Heart right ventricle (tissue), 16 donors: ENCODE measurements around the gene MRPL53. TPM values are rescaled to one million over a fixed set of nuclear protein-coding genes. Genes with fewer than 3 reads are reported as not detected.

Experiments
- ATAC-seq, 8 donors: fragments of 200-7000 bp; cut with Tn5 transposase; one replicate each; pipeline ENCODE4 v1.9.1; 2020; ENCODE audit warnings: mild to moderate bottlenecking in 8 of 8, moderate library complexity in 8 of 8, moderate number of reproducible peaks in 1 of 8
- DNase-seq, 2 donors: peaks; one replicate each; pipeline ENCODE4 v3.0.0-alpha.2; 2020
- H3K27ac ChIP-seq, 10 donors: fragments of 200-600 bp; sonication (generic) in 2 of 10; one replicate each; pipeline versions ENCODE4 v1.5.0 to v1.8.0; 2020 to 2022; ENCODE audit warnings: mild to moderate bottlenecking in 3 of 10
- H3K27me3 ChIP-seq, 7 donors: fragments of 200-600 bp; one replicate each; pipeline ENCODE4 v1.8.0; 2021 to 2022; ENCODE audit warnings: mild to moderate bottlenecking in 2 of 7
- H3K36me3 ChIP-seq, 9 donors: fragments of 200-600 bp; sonication (generic) in 1 of 9; one replicate each; pipeline versions ENCODE4 v1.5.0 to v1.8.0; 2020 to 2022; ENCODE audit warnings: mild to moderate bottlenecking in 2 of 9
- H3K4me1 ChIP-seq, 9 donors: fragments of 200-600 bp; sonication (generic) in 1 of 9; one replicate each; pipeline versions ENCODE4 v1.5.0 to v1.8.0; 2020 to 2022; ENCODE audit warnings: mild to moderate bottlenecking in 4 of 9
- H3K4me3 ChIP-seq, 10 donors: fragments of 200-600 bp; sonication (generic) in 2 of 10; one replicate each; pipeline versions ENCODE4 v1.5.0 to v1.8.0; 2020 to 2022; ENCODE audit warnings: mild to moderate bottlenecking in 7 of 10, moderate library complexity in 2 of 10
- H3K9me3 ChIP-seq, 11 donors: fragments of 200-600 bp in 10 of 11; sonication (generic) in 2 of 11; one replicate each; pipeline versions ENCODE4 v1.5.0 to v1.8.0; 2013 to 2022; ENCODE audit warnings: mild to moderate bottlenecking in 2 of 11, control low read depth in 1 of 11, moderate library complexity in 1 of 11
- CTCF ChIP-seq, 9 donors: fragments of 200-600 bp; sonication (generic) in 2 of 9; IDR thresholded peaks; one replicate each; pipeline versions ENCODE4 v1.5.0 to v1.8.0; 2021 to 2022; ENCODE audit warnings: antibody characterized with exemption in 9 of 9, mild to moderate bottlenecking in 5 of 9, moderate library complexity in 1 of 9
- WGBS, 2 donors: extraction: QIAGEN DNeasy Blood & Tissue Kit; methylation state at CpG; one replicate each; pipeline ENCODE4 v1.1.7; 2013; ENCODE audit warnings: inconsistent platforms in 1 of 2; 5-methylcytosine and 5-hydroxymethylcytosine counted together
- intact Hi-C, 10 donors: fragments of 100-400 bp; cut with DNase I; formaldehyde crosslinking; loops; one replicate each; pipeline versions ENCODE4 v1.11.1 to v1.14.2; 2022
- long read RNA-seq, 3 donors: library from polyadenylated mRNA; unstranded; transcript quantifications; one replicate each; pipeline ENCODE4 v2.0.0, GENCODE V29; 2020 to 2021
- polyA plus RNA-seq, 2 donors: library from polyadenylated mRNA; stranded (reverse); fragments of 200-250 nt; gene quantifications; one replicate each; pipeline ENCODE4 v1.2.3, GENCODE V29; 2013
- total RNA-seq, 10 donors: library from RNA; stranded (reverse); fragmentation: NEBNext Ultra II Directional in 3 of 10; extraction: Animal tissue kit (Norgen Biotek cat#: 25700) in 3 of 10; gene quantifications; one replicate each; pipeline versions ENCODE4 v1.2.1 to v1.2.4, GENCODE V29; 2021 to 2023
- donor health status: Arrhythmogenic right ventricular cardiomyopathy.
- donor health status: ischemic (EF 13 %, LVEDD 7.1; RV severe dilation, severe dysfunction).
- donor health status: healthy with polysubstance abuse.
- donor health status: DM: no; HTN: yes; CAD: no.
- donor health status: DM: no; HTN: no; CAD: no.
- donor health status: ischemic (EF 25% LVEDD 6.9; RV normal size, moderate dysfunction).
- donor health status: ischemic (EF 25% LVEDD 5.7; RV mildly dilated, moderate dysfunction).
- donor health status: healthy.
- donor health status: DM: yes; HTN: yes; CAD: no.
- donor health status: Ischemic cardiomyopathy.
- donor health status: ischemic (EF 35%, LVEDD 5.7; RV mildly dilated, moderate dysfunction).
- donor health status: nonischemic (EF 11% LVEDD 7.7; RV severe dilation, severe dysfunction).
- donor health status: DM: yes; HTN: yes; CAD: no.
- donor health status: PGD.
- donor health status: ischemic (EF 29% LVEDD 5.4; RV normal size, mild dysfunction).
- donor health status: nonischemic (EF 23%, LVEDD 6.1; RV moderate dilation, normal function).

MRPL53 gene
- total RNA-seq (100 to 1,000 TPM; 136 to 188 (median 150) TPM), polyA plus RNA-seq (100 to 1,000 TPM in 1 of 2 donors, 10 to 100 TPM in 1; 92.3 to 123 TPM)
- long read RNA-seq, donor 1, transcript MRPL53-201 (3 exons, 1,162 nt): major isoform, 56 of 77 reads
- long read RNA-seq, donor 1, partial matches to known transcripts: 19 of 77 reads
- long read RNA-seq, donor 1, other reads (novel, unspliced or antisense): 0 of 77 reads
- long read RNA-seq, donor 2, transcript MRPL53-202 (2 exons, 386 nt): minor isoform, 8 of 132 reads
- long read RNA-seq, donor 2, transcript MRPL53-201 (3 exons, 1,162 nt): major isoform, 91 of 132 reads
- long read RNA-seq, donor 2, partial matches to known transcripts: 32 of 132 reads
- long read RNA-seq, donor 2, other reads (novel, unspliced or antisense): 0 of 132 reads
- long read RNA-seq, donor 3, transcript MRPL53-201 (3 exons, 1,162 nt): major isoform, 5 of 9 reads
- long read RNA-seq, donor 3, partial matches to known transcripts: 4 of 9 reads
- long read RNA-seq, donor 3, other reads (novel, unspliced or antisense): 0 of 9 reads

GRCh38 chr2:74472086-74472944 is at the start of gene MRPL53:
Gene MRPL53 (minus strand): TSS chr2:74472680. CDS start chr2:74472660, 20 bp downstream.
- WGBS, 2 donors: 1% methylated on average over 66 of the region's 66 CpGs
- intact Hi-C loops: loop anchor here in 2 of 10 donors (1.0 to 5.0 kb wide), 3 partner anchors 14 to 55 kb away; partner anchors contain the start of genes INO80B (in 1 of the 2) and WBP1 (in 1 of the 2)

GRCh38 chr2:74516650-74517049 is 44.2 kb upstream of the MRPL53 start:
- intact Hi-C loops: no loop called here
- DNase-seq (no peak), ATAC-seq (no peak)
- H3K27me3 ChIP-seq: peaks cover 51 to 98% (median 93%) of the 10 kb centered on the region in 7 donors
- peaks cover 8 to 34% (median 29%) of the 10 kb centered on the region in 9 donors for H3K4me1 ChIP-seq
- H3K9me3 ChIP-seq: no peaks in the 10 kb centered on the region
- no peaks in the 10 kb centered on the region for H3K36me3 ChIP-seq
- no peak for TF ChIP-seq CTCF (IDR thresholded peaks at IDR 0.05)
- no peak overlapping the region for H3K27ac ChIP-seq
- H3K4me3 ChIP-seq: peak overlapping the region in 8 of 10 donors; percentile 28 to 52 (median 46)
- WGBS, 2 donors: 58 to 61% methylated on average over 13 of the region's 13 CpGs

More at GRCh38 chr2:74472086-74472944, at the start of gene MRPL53:
- H3K4me3 ChIP-seq: peak within 1 kb of the TSS; percentile 46 to 87 (median 80)
- peak; percentile 91 to 98 (median 97) for ATAC-seq
- DNase-seq: peak; percentile 96
- no peaks in the 10 kb centered on the region for H3K27me3 ChIP-seq
- H3K9me3 ChIP-seq: no peaks in the 10 kb centered on the region
- peaks cover 5 to 36% (median 25%) of the 10 kb centered on the region in 9 donors for H3K4me1 ChIP-seq
- peaks cover 0 to 42% (median 13%) of the 10 kb centered on the region in 9 donors for H3K36me3 ChIP-seq
- TF ChIP-seq CTCF (IDR thresholded peaks at IDR 0.05): no peak
- peak within 1 kb of the TSS; percentile 50 to 95 (median 88) for H3K27ac ChIP-seq

GRCh38 chr2:74515981-74516633 is 43.6 kb upstream of the MRPL53 start:
- TF ChIP-seq CTCF (IDR thresholded peaks at IDR 0.05): no peak
- 2 to 3% methylated on average over 69 to 72 of the region's 72 CpGs for WGBS, 2 donors
- intact Hi-C loops: no loop called here
- Histone ChIP-seq H3K27ac (no peak overlapping the region), H3K36me3 (no peaks in the 10 kb centered on the region), H3K9me3 (no peaks in the 10 kb centered on the region), H3K4me3 (peak overlapping the region; percentile 10 to 52 (median 44)), H3K27me3 (peaks cover 51 to 100% (median 98%) of the 10 kb centered on the region in 7 donors), H3K4me1 (peaks cover 8 to 34% (median 29%) of the 10 kb centered on the region in 9 donors)
- DNase-seq: peak; percentile 69 to 76
- peak; percentile 69 to 90 (median 85) for ATAC-seq
